ENCODE results near the gene ATP9A.

GRCh38 chr20:51665543-51666118 lies 102.6 kb downstream of the ATP9A start:
- TF ChIP-seq TAF1 (IDR thresholded peaks at IDR 0.05; ENCODE audit: borderline replicate concordance, low read depth, low read length) (no peak), YY1 (IDR thresholded peaks at IDR 0.05; ENCODE audit: low read depth, low read length) (no peak), SUZ12 (IDR thresholded peaks at IDR 0.05; ENCODE audit: unreplicated experiment) (no peak), SREBF2 (IDR thresholded peaks at IDR 0.05; ENCODE audit: low read length) (no peak), EZH2 (IDR thresholded peaks at IDR 0.05; ENCODE audit: borderline replicate concordance, control insufficient read depth, low read depth, low read length) (no peak), POLR2AphosphoS5 (IDR thresholded peaks at IDR 0.05; ENCODE audit: low read length) (no peak), MEF2B (IDR thresholded peaks at IDR 0.05; ENCODE audit: partially characterized antibody, poor library complexity, severe bottlenecking) (no peak), MXI1 (IDR thresholded peaks at IDR 0.05; ENCODE audit: low read depth, low read length) (no peak), WRNIP1 (IDR thresholded peaks at IDR 0.05; ENCODE audit: borderline replicate concordance, low read depth, low read length) (no peak), CBX3 (IDR thresholded peaks at IDR 0.05; ENCODE audit: borderline replicate concordance, low read depth) (no peak)
- TF ChIP-seq, protein P1, sequence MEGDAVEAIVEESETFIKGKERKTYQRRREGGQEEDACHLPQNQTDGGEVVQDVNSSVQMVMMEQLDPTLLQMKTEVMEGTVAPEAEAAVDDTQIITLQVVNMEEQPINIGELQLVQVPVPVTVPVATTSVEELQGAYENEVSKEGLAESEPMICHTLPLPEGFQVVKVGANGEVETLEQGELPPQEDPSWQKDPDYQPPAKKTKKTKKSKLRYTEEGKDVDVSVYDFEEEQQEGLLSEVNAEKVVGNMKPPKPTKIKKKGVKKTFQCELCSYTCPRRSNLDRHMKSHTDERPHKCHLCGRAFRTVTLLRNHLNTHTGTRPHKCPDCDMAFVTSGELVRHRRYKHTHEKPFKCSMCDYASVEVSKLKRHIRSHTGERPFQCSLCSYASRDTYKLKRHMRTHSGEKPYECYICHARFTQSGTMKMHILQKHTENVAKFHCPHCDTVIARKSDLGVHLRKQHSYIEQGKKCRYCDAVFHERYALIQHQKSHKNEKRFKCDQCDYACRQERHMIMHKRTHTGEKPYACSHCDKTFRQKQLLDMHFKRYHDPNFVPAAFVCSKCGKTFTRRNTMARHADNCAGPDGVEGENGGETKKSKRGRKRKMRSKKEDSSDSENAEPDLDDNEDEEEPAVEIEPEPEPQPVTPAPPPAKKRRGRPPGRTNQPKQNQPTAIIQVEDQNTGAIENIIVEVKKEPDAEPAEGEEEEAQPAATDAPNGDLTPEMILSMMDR (IDR thresholded peaks at IDR 0.05 in 2 of 3, conservative IDR thresholded peaks at IDR 0.05 in 1 of 3; ENCODE audit: control insufficient read depth in 2 of 3, extremely low read depth in 1 of 3, insufficient read depth in 1 of 3, low read depth in 3 of 3, low read length in 3 of 3), result no peak

All from GM12878 (cell line).